PFSK-1 (cell line): ENCODE measurements around the gene LANCL2.

Experiments
- POLR2AphosphoS5 ChIP-seq: IDR thresholded peaks from 2 replicates; pipeline ENCODE4 v1.6.1; 2012; ENCODE audit warnings: low read depth, mild to moderate bottlenecking, control low read depth, low read length, moderate library complexity
- REST ChIP-seq, 2 experiments: IDR thresholded peaks; 2 replicates each; pipeline versions ENCODE4 v1.6.1 to v1.8.0; 2011 to 2012; ENCODE audit warnings: low read depth in 2 of 2, low read length in 2 of 2, control low read depth in 1 of 2, inconsistent platforms in 1 of 2, mild to moderate bottlenecking in 1 of 2, moderate library complexity in 1 of 2; ENCODE audit not compliant: insufficient read depth in 1 of 2
- TAF1 ChIP-seq: IDR thresholded peaks from 2 replicates; pipeline ENCODE4 v1.6.1; 2012; ENCODE audit warnings: low read length, control low read depth, borderline replicate concordance; ENCODE audit not compliant: insufficient read depth

- TF ChIP-seq REST (IDR thresholded peaks at IDR 0.05; ENCODE audit: insufficient read depth in 1 of 2, low read depth in 2 of 2, low read length in 2 of 2) (no peak), TAF1 (no peak), POLR2AphosphoS5 (no peak)
These were observed 68.0 kb downstream of the LANCL2 start for GRCh38 chr7:55432939-55433784.
